Erythroblast (primary cell): Measurements from ENCODE around the gene PYGB.
"Not testable (repeated sequence)": the region's sequence is repeated elsewhere in the genome, so short reads cannot be mapped to it uniquely, and the experiment has no call there.

Source experiments
- DNase-seq, 2 experiments: peaks; one replicate each; lab custom pipeline; 2025; lab: John Stamatoyannopoulos, UW
- GATA1 ChIP-seq: IDR thresholded peaks from 2 replicates; pipeline ENCODE4 v1.6.1; 2011; ENCODE audit warnings: low read depth, mild to moderate bottlenecking, control low read depth, low read length, moderate library complexity
- POLR2A ChIP-seq: IDR thresholded peaks from 2 replicates; pipeline ENCODE4 v1.6.1; 2011; ENCODE audit warnings: mild to moderate bottlenecking, low read length

Gene PYGB

GRCh38 chr20:25308083-25308491 is 60.2 kb downstream of the PYGB start:
- TF ChIP-seq GATA1 (no peak), POLR2A (no peak)

GRCh38 chr20:25308671-25309394 is 60.9 kb downstream of the PYGB start:
- DNase-seq = no peak
- no peak for TF ChIP-seq GATA1
- no peak for TF ChIP-seq POLR2A

More at GRCh38 chr20:25308083-25308491, 60.2 kb downstream of the PYGB start:
- no peak for DNase-seq

- DNase-seq = peak; percentile 38 to 61
- no peak for TF ChIP-seq POLR2A
- no peak for TF ChIP-seq GATA1
Observed at GRCh38 chr20:25309395-25310267, 61.7 kb downstream of the PYGB start.

GRCh38 chr20:25310268-25310920 is 62.5 kb downstream of the PYGB start:
- TF ChIP-seq POLR2A (no peak), GATA1 (no peak)
- peak; percentile 70 to 72 for DNase-seq

GRCh38 chr20:25310921-25311728 is 63.2 kb downstream of the PYGB start:
- TF ChIP-seq POLR2A (no peak), GATA1 (no peak)
- DNase-seq = no peak

- not testable (repeated sequence) for DNase-seq
Observed at GRCh38 chr20:25312716-25313115, 64.8 kb downstream of the PYGB start.

DNA sequence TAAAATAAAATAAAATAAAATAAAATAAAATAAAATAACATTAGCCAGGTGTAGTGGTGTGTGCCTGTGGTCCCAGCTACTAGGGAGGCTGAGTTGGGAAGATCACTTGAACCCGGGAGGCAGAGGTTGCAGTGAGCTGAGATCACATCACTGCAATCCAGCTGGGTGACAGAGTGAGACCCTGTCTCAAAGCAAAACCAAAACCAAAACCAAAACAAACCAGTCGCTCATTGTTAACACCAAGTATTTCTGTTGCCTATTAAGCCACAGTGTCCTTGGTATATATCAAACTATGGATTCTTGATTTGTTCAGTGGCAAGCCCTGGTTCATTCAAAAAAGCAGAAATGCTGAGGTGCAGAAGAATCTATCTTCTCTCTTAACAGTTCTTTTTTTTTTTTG is 65.7 kb downstream of the PYGB start:
- DNase-seq = no peak
- TF ChIP-seq POLR2A = no peak
- no peak for TF ChIP-seq GATA1

DNA sequence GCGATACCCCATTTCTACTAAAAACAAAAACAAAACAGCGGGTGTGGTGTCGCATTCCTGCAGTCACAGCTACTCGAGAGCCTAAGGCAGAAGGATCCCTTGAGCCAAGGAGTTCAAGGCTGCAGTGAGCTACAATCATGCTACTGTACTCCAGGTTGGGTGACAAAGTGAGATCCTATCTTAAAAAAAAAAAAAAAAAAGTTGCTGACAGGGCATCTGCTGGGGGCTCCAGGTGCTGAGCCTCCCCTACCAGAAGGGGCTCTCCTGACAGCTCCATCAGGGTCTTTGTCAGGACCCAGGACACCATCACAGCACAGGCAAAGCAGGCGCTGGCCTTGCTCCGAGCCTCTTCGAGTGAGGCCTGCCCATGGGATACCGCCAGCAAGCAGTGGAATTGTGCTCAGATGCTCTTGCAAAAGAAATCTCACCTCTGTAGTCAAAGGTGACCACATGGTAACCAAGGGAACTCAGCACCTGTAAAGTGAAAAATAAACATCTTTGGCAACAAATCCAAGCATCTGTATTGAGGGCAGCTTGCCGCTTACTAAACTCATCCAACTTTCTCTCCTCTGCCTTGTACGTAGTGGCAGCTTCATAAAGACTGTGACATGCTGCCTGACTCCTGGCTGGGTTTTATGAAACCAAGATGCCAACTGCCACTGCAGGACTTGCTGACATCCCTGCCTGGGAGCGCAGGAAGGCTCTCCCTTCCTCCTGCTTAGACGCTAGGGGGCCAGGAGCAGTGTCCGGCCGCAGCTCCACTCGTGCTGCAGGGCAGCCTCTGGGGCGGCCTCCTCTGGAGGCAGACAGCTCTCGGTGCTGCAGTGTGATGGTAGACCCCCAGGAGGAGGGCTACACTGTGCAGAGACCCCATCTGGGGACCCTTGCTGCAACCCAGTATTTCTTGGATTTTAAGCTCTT is 66.9 kb downstream of the PYGB start:
- DNase-seq = no peak
- no peak for TF ChIP-seq GATA1
- no peak for TF ChIP-seq POLR2A

GRCh38 chr20:25315418-25316210 is 67.7 kb downstream of the PYGB start:
- DNase-seq = no peak
- TF ChIP-seq GATA1 (no peak), POLR2A (no peak)

- TF ChIP-seq POLR2A (no peak), GATA1 (no peak)
- no peak for DNase-seq
Observed at GRCh38 chr20:25316506-25317190, 68.8 kb downstream of the PYGB start.
